K562 (cell line): ENCODE measurements around the gene TMCC1. TPM values are rescaled to one million over a fixed set of nuclear protein-coding genes. Genes with fewer than 3 reads are reported as not detected.
"Not testable (repeated sequence)": the region's sequence is repeated elsewhere in the genome, so short reads cannot be mapped to it uniquely, and the experiment has no call there.

Source experiments
- ATAC-seq: fragments of 200-7000 bp; cut with Tn5 transposase; 3 replicates; pipeline ENCODE4 v1.9.1; 2020; ENCODE audit warnings: moderate library complexity
- BruUV-seq: library from RNA; stranded (reverse); fragments of 400-500 nt; replicated peaks from 2 replicates; lab custom pipeline; 2021; lab: Mats Ljungman, UMichigan
- CTCF ChIA-PET: fragments of 300-600 bp; formaldehyde crosslinking; extraction: SDS; loops from one replicate; lab custom pipeline; 2021; ENCODE audit warnings: low intra/inter-chr PET ratio; lab: Yijun Ruan, JAX
- POLR2A ChIA-PET: fragments of 300-600, 350-650 bp; sonication (Branson Sonifier 250); formaldehyde crosslinking; extraction: SDS; loops from one replicate; lab custom pipeline; 2021; ENCODE audit warnings: antibody characterized with exemption, inconsistent platforms; lab: Yijun Ruan, JAX
- DNase-seq, 4 experiments: peaks; one replicate each; pipeline versions ENCODE4 v3.0.0 to v3.0.0-alpha.2; 2011 to 2018; ENCODE audit warnings: low spot score in 3 of 4, mixed read lengths in 3 of 4; ENCODE audit errors: extremely low read depth in 1 of 4
- FAIRE-seq: peaks from 2 replicates; lab custom pipeline; 2011; peaks lifted over from hg19 to GRCh38; lab: Jason Lieb, UNC
- H2AFZ ChIP-seq: 2 replicates; pipeline ENCODE4 v1.6.0; 2011; ENCODE audit warnings: low read depth, low read length, control low read depth, inconsistent platforms
- H3K27ac ChIP-seq: fragments of 200-600 bp; 3 replicates; pipeline ENCODE4 v1.8.0; 2011; ENCODE audit warnings: low read depth, mild to moderate bottlenecking, control low read depth, inconsistent platforms, low read length, moderate library complexity, mixed read lengths; ENCODE audit errors: extremely low read depth
- H3K27me3 ChIP-seq, 2 experiments: fragments of 300-600 bp in 1 of 2; 2 replicates in 1 of 2; 3 replicates in 1 of 2; pipeline versions ENCODE4 v1.6.0 to v1.8.0; 2011; ENCODE audit warnings: inconsistent platforms in 2 of 2, low read length in 2 of 2, mild to moderate bottlenecking in 1 of 2, mixed read lengths in 1 of 2, moderate library complexity in 1 of 2; ENCODE audit not compliant: control insufficient read depth in 2 of 2, insufficient read depth in 2 of 2
- H3K36me3 ChIP-seq: fragments of 300-600 bp; 3 replicates; pipeline ENCODE4 v1.8.0; 2011; ENCODE audit warnings: mild to moderate bottlenecking, low read length, inconsistent platforms; ENCODE audit not compliant: control insufficient read depth, insufficient read depth
- H3K4me1 ChIP-seq, 2 experiments: fragments of 200-600 bp in 1 of 2; replicated peaks in 1 of 2; 2 replicates in 1 of 2; 3 replicates in 1 of 2; pipeline versions ENCODE4 v1.5.1 to v1.8.0; 2011; ENCODE audit warnings: inconsistent platforms in 2 of 2, low read length in 2 of 2, mild to moderate bottlenecking in 1 of 2, mixed read lengths in 1 of 2, moderate library complexity in 1 of 2; ENCODE audit not compliant: control insufficient read depth in 2 of 2, insufficient read depth in 2 of 2
- H3K4me2 ChIP-seq: 2 replicates; pipeline ENCODE4 v1.6.1; 2011; ENCODE audit warnings: low read length, control low read depth, inconsistent platforms, mixed read lengths; ENCODE audit not compliant: insufficient read depth
- H3K4me3 ChIP-seq: fragments of 200-600 bp; sonication (generic), shearing (Covaris generic); 2 replicates; pipeline ENCODE4 v1.5.1; 2016; ENCODE audit warnings: control low read depth, inconsistent platforms
- H3K79me2 ChIP-seq: fragments of 200-600 bp; 3 replicates; pipeline ENCODE4 v1.8.0; 2011; ENCODE audit warnings: low read length, inconsistent platforms; ENCODE audit not compliant: control insufficient read depth, insufficient read depth
- H3K9ac ChIP-seq, 2 experiments: 2 replicates each; pipeline versions ENCODE4 v1.6.0 to v1.6.1; 2011; ENCODE audit warnings: low read depth in 2 of 2, low read length in 2 of 2, control low read depth in 1 of 2, inconsistent platforms in 1 of 2, mild to moderate bottlenecking in 1 of 2, mixed read lengths in 1 of 2; ENCODE audit not compliant: insufficient read depth in 1 of 2
- H3K9me1 ChIP-seq: one replicate; pipeline ENCODE4 v1.6.0; 2011; ENCODE audit warnings: inconsistent platforms, mild to moderate bottlenecking, low read length, moderate library complexity; ENCODE audit not compliant: control insufficient read depth, insufficient read depth
- H3K9me3 ChIP-seq: replicated peaks from 2 replicates; pipeline ENCODE4 v1.5.1; 2011; ENCODE audit warnings: low read depth, low read length, inconsistent platforms; ENCODE audit not compliant: control insufficient read depth, insufficient read depth
- H4K20me1 ChIP-seq: replicated peaks from 2 replicates; pipeline ENCODE4 v1.6.1; 2011; ENCODE audit warnings: low read length, inconsistent platforms, mixed read lengths; ENCODE audit not compliant: control insufficient read depth, insufficient read depth
- DLX4 ChIP-seq: fragments of 250-450 bp; sonication (Bioruptor Pico); IDR thresholded peaks from 2 replicates; pipeline ENCODE4 v1.6.1; 2021; ENCODE audit warnings: mild to moderate bottlenecking
- LCOR ChIP-seq: sonication (generic); formaldehyde crosslinking; IDR thresholded peaks from 2 replicates; pipeline ENCODE4 v1.8.0; 2022; ENCODE audit warnings: mild to moderate bottlenecking, missing genetic modification reagents
- MECOM ChIP-seq: fragments of 250-450 bp; sonication (Bioruptor Pico); IDR thresholded peaks from 2 replicates; pipeline ENCODE4 v1.8.0; 2022; ENCODE audit warnings: inconsistent platforms
- POLR2H ChIP-seq: IDR thresholded peaks from 2 replicates; pipeline ENCODE4 v1.6.1; 2016; ENCODE audit warnings: missing genetic modification characterization, low read depth, mild to moderate bottlenecking, control low read depth, missing compliant biosample characterization, moderate library complexity
- POU5F1 ChIP-seq: fragments of 150-350 bp; IDR thresholded peaks from 2 replicates; pipeline ENCODE4 v1.6.1; 2014; ENCODE audit warnings: borderline replicate concordance, low read length, low read depth, mild to moderate bottlenecking; ENCODE audit not compliant: partially characterized antibody
- SAP30 ChIP-seq: fragments of 200-600 bp; sonication (generic); IDR thresholded peaks from 2 replicates; pipeline ENCODE4 v1.6.1; 2012; ENCODE audit warnings: borderline replicate concordance, low read depth, mild to moderate bottlenecking, moderate library complexity, low read length, control low read depth, inconsistent platforms; ENCODE audit not compliant: insufficient read depth, poor library complexity, severe bottlenecking
- ZNF57 ChIP-seq: fragments of 450-650 bp; formaldehyde crosslinking; IDR thresholded peaks from 2 replicates; pipeline ENCODE4 v1.4.0; 2020; ENCODE audit warnings: mild to moderate bottlenecking, moderate library complexity
- WGBS: fragments of 100-300 bp; shearing (Covaris generic); methylation state at CpG from one replicate; pipeline ENCODE4 v1.1.6; 2016; ENCODE audit warnings: low coverage, mixed read lengths; ENCODE audit not compliant: insufficient coverage; ENCODE audit errors: missing lambda C conversion rate; 5-methylcytosine and 5-hydroxymethylcytosine counted together
- in situ Hi-C: fragments of 300-500 bp; cut with MboI; formaldehyde crosslinking; loops from 4 replicates; pipeline ENCODE4 v1.15.0; 2018; ENCODE audit warnings: inconsistent platforms, mixed read lengths
- intact Hi-C: fragments of 100-400 bp; cut with micrococcal nuclease; formaldehyde crosslinking; loops from 2 replicates; pipeline ENCODE4 v1.14.2; 2022
- polyA plus RNA-seq, 8 experiments: library from polyadenylated mRNA; depleted of rRNA in 4 of 8; stranded (reverse) in 5 of 8; unstranded in 3 of 8; fragments of >200 nt; fragmentation: Nextera tagmentation in 2 of 8; fragmentation: Illumina TruSeq in 1 of 8; extraction: Ambion mirVana in 2 of 8; extraction: Trizol in 1 of 8; gene quantifications; 2 replicates each; pipeline versions ENCODE4 v1.2.1 to v1.2.3, GENCODE V29; 2011 to 2014; ENCODE audit warnings: inconsistent platforms in 1 of 8, missing spikeins in 1 of 8
- total RNA-seq, 7 experiments: library from RNA; depleted of rRNA in 6 of 7; stranded (reverse); fragments of >200 nt in 6 of 7; fragmentation: Illumina TruSeq in 2 of 7; extraction: Trizol in 2 of 7; gene quantifications; 2 replicates each; pipeline versions ENCODE4 v1.2.1 to v1.2.3, GENCODE V29; 2011 to 2021; ENCODE audit warnings: low replicate concordance in 1 of 7

The TMCC1 gene
- total and polyA plus RNA-seq, 9 of the 15 experiments (the other 6 are each of a cell fraction or from before 2014, with no cell fraction given) = 0.89 to 8.7 (median 4.0) TPM

- H3K4me2 ChIP-seq, H3K9me1 ChIP-seq, H3K27ac ChIP-seq, H4K20me1 ChIP-seq, H3K9me3 ChIP-seq, H3K4me3 ChIP-seq, H3K4me1 ChIP-seq, H3K79me2 ChIP-seq, H3K36me3 ChIP-seq, H3K9ac ChIP-seq, ATAC-seq, in situ Hi-C loops, intact Hi-C loops, DNase-seq, FAIRE-seq, POLR2A ChIA-PET, H3K27me3 ChIP-seq, BruUV-seq, CTCF ChIA-PET, H2AFZ ChIP-seq: not testable (repeated sequence)
- 80% methylated on average over 1 of the region's 4 CpGs for WGBS
Observed at GRCh38 chr3:129901272-129901671, 7.8 kb upstream of the TMCC1 start.

GRCh38 chr3:129897026-129897425 is 3.5 kb upstream of the TMCC1 start:
- no peaks in the 10 kb centered on the region for H3K36me3 ChIP-seq
- POLR2A ChIA-PET = no interaction called here
- TF ChIP-seq SAP30 (no peak), POU5F1 (no peak), MECOM (CRISPR knock-in tag) (no peak), POLR2H (tag) (no peak), LCOR (no peak), ZNF57 (CRISPR knock-in tag) (no peak), DLX4 (CRISPR knock-in tag) (no peak)

More at GRCh38 chr3:129897026-129897425, 3.5 kb upstream of the TMCC1 start:
- WGBS = 65% methylated on average over 3 of the region's 3 CpGs
- Histone ChIP-seq H3K9me1 (no peaks in the 10 kb centered on the region), H3K4me2 (no peak overlapping the region), H3K4me1 (peaks cover 0 to 11% of the 10 kb centered on the region in 2 experiments; a peak in 2 of 5 replicates), H3K27ac (no peak overlapping the region), H4K20me1 (no peaks in the 10 kb centered on the region), H2AFZ (no peak overlapping the region), H3K9ac (no peak overlapping the region), H3K27me3 (no peaks in the 10 kb centered on the region), H3K9me3 (no peaks in the 10 kb centered on the region), H3K4me3 (no peak overlapping the region), H3K79me2 (peaks cover 26% of the 10 kb centered on the region)
- FAIRE-seq (no peak), ATAC-seq (no peak), DNase-seq (no peak)
- CTCF ChIA-PET = no interaction called here
- in situ Hi-C loops (no loop called here), intact Hi-C loops (no loop called here)
- no TSS peak for BruUV-seq
